Ureter (tissue), 1 donor: ENCODE data around the gene EEFSEC. TPM values are rescaled to one million over a fixed set of nuclear protein-coding genes. Genes with fewer than 3 reads are reported as not detected.

Experiments used
- DNase-seq: peaks from one replicate; pipeline ENCODE4 v3.0.0-alpha.2; 2020; ENCODE audit warnings: low spot score
- total RNA-seq: library from RNA; stranded (reverse); gene quantifications from one replicate; pipeline ENCODE4 v1.2.4, GENCODE V29; 2023
- donor health status: DM: yes; HTN: yes; CAD: no.

Gene EEFSEC
- total RNA-seq, 1 donor from 2014 or later: 20.0 TPM

DNA sequence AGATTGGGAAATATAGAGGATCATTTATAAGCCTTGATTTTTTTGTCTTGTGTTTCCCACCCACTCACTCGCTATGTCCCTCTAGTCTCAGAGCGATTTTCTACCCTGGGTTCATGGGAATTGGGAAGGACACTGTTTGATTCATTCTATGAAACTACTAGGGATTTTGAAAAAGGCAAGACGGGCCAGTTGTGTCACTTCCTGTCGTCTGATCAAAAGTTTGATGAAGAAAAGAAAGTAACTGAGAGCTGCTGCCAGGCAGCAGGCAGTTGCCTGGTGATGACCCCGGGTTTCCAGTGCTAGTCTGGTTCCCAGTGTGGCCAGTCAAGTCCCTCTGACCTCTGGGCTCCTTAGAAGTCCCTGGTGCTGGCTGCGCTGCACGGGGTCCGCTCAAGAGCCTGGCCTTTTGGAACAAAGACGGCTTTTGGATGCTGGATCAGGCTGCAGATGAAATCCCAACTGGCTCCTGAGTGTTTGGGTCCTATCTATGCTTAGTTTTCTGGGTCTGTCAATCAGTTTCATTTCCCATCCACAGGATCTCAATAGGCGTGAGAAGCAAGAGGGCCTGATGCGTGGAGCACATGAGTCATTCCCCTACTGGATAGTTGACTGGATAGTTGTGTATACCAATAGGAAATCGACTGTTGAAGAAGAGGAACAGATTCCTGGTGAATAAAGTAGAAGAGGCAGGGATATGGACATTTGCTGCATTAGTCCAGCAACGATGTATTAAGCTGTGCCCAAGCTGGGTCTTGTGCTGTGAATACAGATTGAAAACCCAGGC, 89.7 kb downstream of the EEFSEC start:
- DNase-seq: no peak

DNA sequence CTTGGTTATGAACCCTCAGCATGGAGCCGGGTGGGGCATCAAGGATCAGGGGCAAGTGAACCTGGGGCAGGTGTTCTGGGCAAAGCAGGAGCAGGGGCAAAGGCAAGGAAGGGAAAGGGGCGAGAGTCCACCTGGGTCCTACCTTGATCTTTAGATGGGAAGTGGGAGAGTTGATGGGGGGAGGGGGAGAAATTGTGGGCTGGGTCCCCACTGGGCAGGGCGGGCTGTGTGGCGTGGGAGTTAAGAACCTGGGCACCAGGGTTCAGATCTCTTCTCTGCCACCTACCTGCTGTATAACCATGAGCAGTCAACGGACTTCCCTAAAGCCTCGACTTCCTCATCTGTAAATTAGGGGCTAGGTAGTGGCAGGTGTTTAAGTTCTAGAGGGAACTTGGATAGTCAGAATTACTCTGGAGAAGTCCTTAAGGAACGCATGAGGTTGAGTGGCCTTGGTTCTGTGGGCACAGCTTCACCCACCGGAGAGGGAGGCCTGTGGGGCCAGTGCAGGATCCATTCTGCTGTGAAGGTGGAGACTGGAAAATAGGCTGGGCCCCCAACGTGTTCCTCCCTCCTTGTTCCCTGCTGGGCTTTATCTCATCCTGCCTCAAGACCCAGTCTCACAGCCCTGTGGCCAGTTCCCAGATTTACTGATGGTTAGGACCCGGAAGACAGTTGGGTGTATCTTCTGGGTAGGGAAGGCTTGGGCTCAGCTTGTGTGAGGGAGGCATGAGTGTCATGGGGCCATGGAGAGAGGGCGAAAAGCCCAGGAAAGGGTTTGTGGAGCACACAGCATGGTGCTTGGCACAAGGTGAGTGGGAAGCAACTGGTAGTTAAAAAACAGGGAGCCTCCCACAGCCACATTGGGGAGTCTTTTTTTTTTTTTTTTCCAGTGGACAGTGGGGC, 90.6 kb downstream of the EEFSEC start:
- no peak for DNase-seq

DNA sequence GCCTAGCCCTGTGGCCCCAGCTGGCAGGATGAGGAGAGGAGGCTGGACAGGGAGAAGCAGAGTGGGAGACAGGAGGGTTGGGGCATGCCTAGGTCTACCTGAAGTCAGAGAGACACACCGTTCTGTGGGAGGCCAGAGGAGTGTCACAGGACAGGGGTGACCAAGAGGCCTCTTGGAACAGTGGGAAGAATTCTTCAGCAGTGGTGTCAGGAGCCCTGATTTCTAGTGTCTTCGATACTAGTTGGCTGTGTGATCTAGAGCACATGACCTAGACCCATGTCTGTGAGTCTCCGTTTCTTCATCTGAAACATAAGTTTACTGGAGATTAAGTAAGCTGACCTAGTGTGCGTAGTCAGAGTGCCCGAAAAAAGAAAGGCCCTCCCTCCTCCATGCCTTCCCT, 92.2 kb downstream of the EEFSEC start:
- no peak for DNase-seq

DNA sequence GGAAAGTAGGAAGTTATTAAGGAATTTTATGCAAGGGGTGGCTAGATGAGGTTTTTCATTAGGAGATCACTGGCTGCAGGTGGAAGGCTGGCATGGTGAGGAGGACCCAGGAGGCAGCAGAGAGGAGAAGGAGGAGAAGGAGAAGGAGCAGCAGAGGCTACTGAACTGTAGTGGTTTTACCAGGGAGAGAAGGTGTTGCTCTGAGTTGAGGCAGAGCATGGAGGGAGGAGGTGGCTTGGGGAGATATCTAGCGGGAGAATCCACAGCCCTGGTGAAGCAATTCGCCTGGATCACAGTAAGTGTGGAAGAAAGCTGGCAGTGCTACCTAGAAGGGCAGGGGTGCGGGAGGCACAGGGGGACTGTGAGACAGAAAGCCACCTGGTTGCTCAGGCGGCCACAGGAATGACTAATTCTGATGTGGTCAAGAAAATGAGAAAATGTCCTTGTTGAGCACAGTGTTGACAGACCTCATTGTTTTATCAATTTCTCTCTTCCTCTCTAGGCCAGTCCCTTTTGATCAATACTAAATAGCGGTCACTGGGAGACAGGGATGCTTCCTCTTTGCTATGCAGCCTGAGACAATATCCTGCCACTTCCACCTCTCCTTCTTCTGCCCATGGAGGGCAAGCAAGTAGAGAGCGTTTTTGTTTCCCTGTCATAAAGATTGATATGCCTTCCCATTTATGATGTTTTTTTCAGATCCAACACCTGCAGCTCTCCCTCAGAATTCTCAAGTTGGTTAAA, 94.6 kb downstream of the EEFSEC start:
- DNase-seq: no peak

DNA sequence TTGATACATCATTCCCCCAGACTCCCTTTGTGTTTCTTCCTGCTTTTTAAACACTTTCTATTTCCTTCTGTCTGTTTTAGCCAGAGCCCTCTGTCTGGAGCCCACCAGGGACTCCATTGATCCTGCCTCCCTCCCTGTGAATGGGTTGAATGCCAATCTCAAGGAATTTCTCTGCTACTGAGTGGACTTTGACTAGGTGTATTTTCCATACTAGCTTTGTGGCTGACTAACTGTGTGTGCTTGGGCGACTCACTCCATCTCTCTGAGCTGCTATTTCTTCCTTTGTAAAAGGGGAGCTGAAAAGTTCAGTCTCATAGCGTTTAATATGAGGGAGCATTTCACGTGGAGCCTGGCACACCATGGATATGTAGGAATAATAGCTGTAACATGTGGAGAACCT, 98.8 kb downstream of the EEFSEC start:
- DNase-seq: no peak

DNA sequence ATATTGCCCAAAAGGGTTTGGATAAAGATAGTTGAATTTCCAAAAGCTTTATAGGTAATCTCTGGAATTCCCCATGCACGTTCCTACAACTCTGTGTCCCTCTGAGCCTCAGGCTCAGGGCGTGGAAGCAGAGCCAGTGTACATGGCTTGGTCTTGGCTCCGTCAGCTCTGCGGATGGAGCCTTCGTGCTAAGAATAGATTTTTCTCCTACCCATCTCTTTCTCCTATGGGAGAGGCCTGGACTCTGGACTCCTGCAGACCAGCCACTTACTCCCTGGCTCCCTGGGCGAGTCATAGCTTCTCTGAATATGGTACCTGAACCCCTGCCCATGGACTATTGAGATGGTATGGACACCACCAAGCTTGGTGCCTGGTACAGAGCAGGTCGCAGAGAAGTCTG, 99.9 kb downstream of the EEFSEC start:
- DNase-seq: no peak

DNA sequence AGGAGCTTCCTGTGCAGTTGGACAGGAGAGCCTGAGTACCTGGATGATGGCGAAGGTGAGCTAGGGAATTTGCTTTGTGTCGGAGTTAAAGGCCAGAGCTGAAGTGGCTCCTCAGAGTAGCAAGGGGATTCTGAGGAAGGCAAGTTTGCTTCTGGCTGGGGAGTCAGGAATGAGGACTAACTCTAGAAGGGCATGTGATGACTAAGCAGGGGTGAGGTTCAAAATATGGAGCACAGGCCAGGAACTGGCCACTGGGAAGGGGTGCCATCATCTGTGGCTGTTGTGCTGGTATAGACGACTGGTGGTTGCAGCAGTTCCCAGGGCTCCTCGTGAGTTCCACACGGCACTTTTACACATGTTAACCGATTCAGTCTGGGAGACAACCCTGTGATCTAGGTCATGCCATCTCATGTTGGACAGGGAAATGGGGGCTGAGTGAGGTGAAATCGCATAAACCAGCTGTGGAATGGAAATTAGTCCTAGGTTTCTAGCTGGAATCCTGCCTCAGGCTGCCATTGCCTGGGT, 100.8 kb downstream of the EEFSEC start:
- no peak for DNase-seq

DNA sequence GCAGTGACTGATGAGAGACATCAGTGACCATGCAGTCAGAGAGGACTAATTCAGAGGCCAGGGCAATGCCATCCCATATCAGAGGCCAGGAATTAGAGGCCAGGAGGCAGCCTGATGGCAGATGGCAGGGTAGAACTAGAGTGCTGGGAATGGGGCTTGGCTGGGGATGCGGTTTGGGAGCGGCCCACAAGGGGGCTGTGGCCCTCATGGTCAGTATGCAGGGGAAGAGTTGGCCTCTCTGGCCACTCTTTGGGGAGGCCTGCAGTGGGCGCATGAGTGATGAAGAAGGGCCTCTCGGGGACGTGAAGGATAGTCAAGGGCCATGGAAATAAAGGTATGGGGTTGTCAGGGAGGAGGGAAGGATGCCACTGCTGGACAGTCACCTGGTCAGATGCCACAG, 101.7 kb downstream of the EEFSEC start:
- no peak for DNase-seq

DNA sequence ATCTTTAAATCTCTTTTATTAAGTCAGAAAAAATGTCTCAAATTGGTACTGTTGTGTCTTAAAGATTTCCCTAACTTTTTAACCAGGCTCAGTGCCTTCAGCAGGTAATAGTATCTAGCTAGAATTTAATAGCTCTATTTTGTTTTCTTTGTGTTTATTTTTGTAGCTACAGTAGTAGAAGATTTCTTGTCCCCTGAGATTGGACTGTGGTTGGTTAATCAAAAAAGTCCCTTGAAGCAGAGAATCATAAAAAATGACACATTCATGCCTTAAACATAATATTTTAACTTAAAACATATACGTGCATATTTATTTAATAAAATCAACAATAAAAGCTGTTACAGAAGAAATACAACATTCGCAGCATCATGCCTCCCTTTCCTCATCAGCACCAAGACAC, 102.8 kb downstream of the EEFSEC start:
- DNase-seq: no peak

DNA sequence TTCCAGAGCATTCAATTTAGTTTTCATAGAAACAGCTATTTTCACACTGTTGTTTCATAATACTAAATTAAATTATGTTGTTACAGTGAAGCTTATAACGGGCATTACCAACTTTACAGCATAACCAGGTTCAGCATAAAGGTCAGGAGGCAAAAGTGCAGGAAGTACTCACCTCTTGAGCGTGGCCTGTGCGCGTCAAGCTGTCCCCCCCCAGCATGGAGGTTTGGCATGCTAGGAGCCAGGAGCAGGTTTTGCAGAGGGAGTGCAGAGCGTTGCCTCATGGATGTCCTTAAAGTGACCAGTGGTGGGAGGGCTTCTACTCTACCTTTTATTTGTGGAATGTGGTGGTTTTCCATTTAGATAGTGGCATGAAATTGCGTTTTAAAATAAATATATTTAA, 104.4 kb downstream of the EEFSEC start:
- DNase-seq: no peak

DNA sequence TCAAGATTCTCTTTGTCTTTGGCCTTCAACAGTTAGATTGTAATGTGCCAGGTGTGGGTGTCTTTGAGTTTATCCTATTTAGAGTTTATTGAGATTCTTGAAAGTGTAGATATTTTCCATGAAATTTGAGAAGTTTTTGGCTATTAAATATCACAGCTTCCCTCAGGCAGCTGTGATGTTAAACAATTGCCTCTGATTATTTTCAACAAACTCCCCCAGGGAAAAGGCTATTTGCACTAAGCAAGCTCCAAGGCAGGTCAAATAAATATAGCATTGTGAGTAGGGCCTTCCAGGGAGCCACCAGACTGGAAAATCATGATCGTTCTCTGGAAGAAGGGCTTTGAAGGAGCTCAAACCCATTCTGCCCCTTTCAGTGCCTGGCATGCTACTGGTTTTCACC, 107.0 kb downstream of the EEFSEC start:
- DNase-seq: no peak

DNA sequence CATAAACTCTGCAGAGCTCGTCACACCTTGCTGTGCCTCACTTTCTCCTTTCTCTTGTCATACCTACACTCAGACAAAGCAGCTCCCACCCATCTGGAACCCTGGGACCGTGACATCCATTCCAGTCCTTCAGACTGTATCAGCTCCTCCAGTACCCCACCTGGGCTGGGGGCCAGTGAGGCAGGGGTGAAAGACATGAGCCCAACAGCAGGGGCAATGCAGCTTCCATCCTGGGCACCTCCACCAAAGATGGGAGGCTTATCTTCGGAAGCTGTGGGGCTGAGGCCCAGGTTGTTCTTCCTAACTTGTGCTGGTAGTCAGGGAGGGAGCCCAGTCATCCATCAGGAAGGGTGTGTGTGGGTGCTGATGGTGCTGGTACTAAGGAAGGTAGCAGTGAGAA, 109.2 kb downstream of the EEFSEC start:
- no peak for DNase-seq

DNA sequence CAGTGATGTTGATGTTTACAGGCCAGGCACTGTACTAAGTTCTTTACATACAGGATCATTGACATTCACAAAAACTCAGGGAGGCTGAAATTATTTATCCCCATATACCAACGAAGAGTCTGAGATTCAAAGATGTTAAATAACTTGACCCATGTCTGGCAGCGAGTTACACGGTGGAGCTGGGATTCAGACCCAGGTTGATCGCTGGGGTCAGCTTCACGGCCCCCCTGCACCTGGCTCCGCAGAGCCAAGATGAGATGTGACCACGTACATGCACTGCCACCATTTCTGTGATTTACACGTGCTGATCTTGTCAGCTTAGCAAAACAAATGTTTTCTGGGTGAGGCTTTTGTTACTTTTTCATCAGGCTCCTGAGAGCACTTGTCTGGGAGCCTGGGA, 109.8 kb downstream of the EEFSEC start:
- DNase-seq: no peak

DNA sequence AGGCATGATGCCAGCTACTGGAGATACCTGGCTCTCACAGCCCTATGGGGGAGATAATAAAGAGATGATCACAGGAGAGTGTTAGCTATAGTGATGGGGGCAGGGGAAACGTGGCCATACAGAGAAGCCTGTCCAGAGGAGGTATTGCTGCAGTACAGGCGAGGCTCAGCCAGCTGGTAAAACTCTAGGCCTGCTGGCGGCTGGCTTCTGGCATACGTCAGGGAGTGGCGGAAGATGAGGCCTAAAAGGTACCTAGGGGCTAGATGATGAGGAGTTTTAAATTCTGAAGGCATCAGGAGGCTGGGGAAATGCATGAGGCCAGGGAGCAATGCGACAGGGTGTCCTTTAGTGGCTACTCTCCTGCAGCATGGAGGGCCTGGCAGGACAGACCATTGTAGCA, 110.7 kb downstream of the EEFSEC start:
- no peak for DNase-seq

DNA sequence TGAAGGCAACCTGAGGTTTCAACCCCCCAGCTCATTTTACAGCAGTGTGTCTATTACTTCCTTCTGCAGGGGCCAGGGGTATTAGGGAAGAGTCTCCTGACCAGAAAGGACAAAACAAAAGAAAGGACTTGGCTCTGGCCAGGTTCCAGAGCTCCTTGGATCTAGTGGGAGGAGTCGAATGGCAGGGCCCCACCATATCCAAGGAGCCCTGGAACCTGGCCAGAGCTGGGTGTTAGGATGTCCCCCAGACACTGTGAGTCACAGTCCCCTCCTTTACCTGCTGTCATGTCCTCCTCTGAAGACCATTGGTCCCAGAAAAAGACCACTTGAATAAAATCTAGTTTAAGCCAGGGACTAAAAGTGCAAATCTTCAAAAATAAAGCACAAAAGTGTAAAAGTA, 113.2 kb downstream of the EEFSEC start:
- DNase-seq: no peak

DNA sequence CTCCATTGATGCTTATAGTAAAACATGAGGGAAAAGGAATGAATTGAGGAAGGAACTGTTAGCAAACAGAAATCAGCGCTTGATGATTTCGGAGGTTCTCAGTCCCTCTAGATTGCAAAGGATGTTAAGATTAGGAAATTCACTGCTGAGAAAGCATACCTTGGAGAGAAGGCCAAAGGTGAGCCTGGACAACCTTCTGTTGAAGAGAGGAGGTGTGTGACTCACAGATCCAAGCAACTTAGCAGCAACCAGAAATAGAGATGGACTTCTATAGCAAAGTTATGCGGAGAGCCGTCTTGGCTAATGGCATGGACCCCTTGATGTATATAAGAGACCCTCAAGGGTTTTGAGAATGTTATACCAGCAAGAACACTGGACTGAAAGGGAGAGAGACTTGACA, 114.3 kb downstream of the EEFSEC start:
- no peak for DNase-seq

DNA sequence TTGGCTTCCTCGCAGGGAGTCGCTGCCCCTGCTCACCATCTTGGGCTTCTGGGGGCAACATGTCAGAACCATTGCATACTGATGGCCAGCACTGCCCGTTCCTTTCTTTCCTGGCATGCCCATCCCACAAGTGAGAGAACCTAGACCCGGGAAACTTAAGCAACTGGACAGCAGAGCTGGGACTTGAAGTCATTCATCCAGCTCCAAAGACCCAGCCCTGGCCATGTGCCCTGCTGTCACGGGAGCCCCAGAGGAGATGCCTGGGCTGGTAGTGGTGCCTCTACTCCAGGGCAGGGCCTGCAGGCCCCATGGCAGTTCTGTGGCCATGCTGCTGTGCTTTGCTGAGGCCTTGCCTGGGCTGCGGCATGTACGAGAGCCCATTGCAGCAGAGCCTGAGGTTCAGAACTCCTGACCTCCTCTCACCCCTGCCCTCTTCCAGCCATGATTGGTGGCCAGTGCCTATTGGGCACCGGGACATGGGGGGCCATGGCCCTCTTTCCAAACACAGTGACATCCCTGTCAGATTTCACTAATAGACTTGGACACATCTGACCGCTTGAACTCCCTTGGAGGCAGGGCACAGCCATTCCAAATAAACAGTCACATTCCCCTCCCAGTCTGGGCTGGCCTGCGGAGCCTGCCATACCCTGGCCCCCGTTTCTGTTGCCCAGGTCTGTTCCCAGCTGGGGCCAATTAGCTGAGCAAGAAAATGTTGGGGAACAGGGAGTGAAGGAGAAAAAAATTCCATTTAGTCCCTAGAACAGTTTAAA, 115.9 kb downstream of the EEFSEC start:
- DNase-seq: no peak

DNA sequence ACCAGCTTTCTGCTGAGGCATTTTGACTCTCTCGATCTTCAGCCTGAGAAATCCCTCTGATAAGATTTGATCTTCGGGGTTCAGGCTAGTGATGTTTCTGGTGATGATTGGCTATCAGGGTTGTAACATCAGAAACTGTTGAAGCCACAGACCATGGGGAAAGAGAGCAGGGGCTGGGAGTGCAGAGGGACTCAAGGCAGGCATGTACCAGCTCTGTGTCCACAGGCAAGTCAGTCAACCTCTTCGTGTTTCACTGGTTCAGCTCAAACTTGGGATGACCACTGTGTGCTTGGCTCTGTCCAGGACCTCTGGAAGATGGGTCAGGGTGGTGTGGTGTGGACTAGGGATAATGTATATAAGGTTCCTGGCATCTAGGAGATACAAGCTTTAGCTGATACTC, 116.5 kb downstream of the EEFSEC start:
- no peak for DNase-seq

DNA sequence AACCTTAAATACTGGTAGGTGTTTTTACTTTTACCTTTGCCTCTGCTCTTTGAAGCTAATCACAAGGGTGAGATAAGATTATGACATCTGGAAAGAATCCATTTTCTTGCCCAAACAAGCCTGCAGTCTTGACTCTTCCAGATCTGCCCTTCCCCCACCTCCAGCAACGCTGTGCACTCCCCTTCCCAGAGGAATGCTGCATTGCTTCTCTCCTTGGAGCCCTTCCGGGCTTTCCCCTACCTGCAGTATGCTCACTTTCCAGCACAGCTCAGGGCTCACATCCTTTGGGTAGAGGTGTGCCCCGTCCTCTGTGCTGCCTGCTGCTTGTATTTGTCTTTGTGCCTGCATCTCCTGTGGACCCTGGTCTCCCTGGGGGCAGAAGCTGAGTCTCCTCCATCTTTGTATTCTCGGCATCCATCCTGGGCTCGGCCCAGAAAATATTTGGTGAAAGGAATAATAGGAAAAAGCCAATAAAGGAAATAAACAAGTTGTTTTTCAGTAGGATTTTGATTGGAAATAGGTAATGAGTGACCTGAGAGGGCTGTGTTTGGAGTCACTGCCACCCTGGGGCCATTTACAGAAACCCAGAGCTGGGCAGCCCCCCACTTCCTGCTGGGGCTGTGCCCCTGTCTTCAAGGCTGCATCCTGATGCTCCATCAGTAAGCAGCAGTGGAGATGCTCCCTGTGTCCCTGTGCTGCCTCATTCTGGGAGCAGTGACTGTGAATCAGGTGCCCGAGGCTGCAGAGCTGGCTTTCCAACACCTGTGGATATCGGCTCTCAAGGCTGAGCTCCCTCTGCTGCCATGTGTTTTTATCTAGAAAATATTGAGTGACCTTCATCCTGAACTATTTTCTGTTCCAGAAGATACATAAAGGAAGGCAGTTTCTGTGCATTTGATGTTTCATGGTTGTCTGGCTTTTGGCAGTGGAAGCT, 117.5 kb downstream of the EEFSEC start:
- DNase-seq: no peak
